Measurements from ENCODE around the gene CHD8. TPM values are rescaled to one million over a fixed set of nuclear protein-coding genes. Genes with fewer than 3 reads are reported as not detected.
A peak's percentile ranks its signal among the peaks of the same experiment; 100 is the strongest.
"Not testable (repeated sequence)": the region's sequence is repeated elsewhere in the genome, so short reads cannot be mapped to it uniquely, and the experiment has no call there.

CHD8 gene
- total RNA-seq, 1 experiment from 2014 or later = 133 TPM

DNA sequence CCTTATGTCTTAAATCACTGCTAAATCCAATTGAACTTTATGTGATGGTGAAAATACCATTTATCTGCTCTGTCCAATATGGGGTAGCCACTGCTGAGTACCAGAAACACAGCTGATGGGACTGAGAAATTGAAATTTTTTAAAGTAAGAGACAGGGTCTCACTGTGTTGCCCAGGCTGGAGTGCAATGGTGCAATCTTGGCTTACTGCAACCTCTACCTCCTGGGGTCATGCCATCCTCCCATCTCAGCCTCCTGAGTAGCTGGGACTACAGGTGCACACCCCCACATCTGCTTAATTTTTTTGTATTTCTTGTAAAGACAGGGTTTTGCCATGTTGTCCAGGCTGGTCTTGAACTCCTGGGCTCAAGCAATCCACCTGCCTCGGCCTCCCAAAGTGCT, 83.1 kb downstream of the CHD8 start:
- DNase-seq (ENCODE audit: low spot score); H3K27me3 Mint-ChIP-seq (ENCODE audit: low read depth); H3K4me1 Mint-ChIP-seq; H3K4me3 Mint-ChIP-seq; H3K27ac Mint-ChIP-seq; CTCF ChIA-PET; H3K9me3 Mint-ChIP-seq; POLR2A ChIA-PET; ATAC-seq: not testable (repeated sequence)
- TF ChIP-seq ZNF121 (CRISPR knock-in tag; IDR thresholded peaks at IDR 0.05) = peak; percentile 83
- peaks cover 45% of the 10 kb centered on the region for H3K36me3 Mint-ChIP-seq

DNA sequence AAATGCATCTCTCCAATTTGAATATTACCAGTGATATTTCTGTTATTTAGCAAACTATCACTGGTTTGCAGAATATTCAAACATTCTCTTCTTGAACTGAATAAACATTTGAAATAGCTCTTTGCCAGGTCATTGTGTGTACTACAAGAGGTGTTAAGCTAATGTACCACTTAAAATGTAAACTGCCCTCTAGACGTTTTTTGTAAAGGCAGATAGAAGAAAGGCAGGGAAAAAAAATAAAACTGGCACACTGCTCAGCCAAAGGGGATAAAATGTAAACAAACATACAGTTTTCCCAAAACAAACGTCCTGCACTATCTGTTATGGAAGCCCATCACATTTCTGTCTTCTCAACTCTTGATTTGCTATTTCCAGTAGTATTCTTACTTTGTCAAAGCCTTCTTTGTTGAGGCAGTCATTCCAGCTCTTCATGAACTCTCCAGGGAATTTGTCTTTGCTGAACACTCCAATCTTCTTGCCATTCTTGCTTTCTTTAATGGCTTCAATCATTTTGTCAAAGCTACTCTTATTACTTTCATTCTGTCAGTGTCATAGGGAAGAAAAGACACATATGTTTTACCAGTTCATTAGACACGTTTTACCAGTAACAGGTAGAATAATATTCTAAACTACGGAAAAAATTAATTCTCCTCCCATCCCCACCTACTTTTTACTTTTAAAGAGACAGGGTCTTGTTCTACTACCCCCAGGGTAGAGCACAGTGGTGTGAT, 85.8 kb downstream of the CHD8 start:
- Mint-ChIP-seq H3K4me1 (no peaks in the 10 kb centered on the region), H3K9me3 (no peaks in the 10 kb centered on the region)

DNA sequence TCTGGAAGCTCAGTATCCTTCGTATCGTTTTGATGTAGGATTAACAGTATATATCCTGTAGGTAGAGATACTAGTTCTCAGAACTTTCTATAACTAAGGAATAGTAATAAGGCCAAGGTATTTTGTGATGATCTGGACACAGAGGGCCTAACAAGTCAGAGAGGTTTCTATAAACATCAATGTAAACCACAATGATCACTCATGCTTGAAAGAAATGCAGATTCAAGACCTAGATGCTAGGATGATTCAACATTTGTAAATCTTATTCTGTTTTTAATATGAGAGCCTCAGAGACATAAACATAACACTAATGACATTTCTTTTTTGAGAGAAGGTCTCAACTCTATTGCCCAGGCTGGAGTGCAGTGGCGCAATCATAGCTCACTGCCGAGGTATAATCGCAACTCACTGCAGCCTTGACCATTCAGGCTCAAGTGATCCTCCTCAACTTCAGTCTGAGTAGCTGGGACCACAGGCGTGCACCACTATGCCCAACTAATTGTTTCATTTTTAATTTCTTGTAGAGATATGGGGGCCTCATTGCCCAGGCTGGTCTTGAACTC, 88.3 kb downstream of the CHD8 start:
- Mint-ChIP-seq H3K4me3 (no peak overlapping the region), H3K9me3 (no peaks in the 10 kb centered on the region), H3K27ac (no peak overlapping the region), H3K4me1 (no peaks in the 10 kb centered on the region), H3K36me3 (peaks cover 91% of the 10 kb centered on the region), H3K27me3 (ENCODE audit: low read depth) (no peaks in the 10 kb centered on the region)
- POLR2A ChIA-PET = interaction anchor here (0.6 kb wide), 1 partner anchor 146 kb away, joined by 5 read pairs; no protein-coding TSS in a partner anchor
- no peak for DNase-seq (ENCODE audit: low spot score)
- CTCF ChIA-PET = no interaction called here
- ATAC-seq = no peak
- TF ChIP-seq, protein P1, sequence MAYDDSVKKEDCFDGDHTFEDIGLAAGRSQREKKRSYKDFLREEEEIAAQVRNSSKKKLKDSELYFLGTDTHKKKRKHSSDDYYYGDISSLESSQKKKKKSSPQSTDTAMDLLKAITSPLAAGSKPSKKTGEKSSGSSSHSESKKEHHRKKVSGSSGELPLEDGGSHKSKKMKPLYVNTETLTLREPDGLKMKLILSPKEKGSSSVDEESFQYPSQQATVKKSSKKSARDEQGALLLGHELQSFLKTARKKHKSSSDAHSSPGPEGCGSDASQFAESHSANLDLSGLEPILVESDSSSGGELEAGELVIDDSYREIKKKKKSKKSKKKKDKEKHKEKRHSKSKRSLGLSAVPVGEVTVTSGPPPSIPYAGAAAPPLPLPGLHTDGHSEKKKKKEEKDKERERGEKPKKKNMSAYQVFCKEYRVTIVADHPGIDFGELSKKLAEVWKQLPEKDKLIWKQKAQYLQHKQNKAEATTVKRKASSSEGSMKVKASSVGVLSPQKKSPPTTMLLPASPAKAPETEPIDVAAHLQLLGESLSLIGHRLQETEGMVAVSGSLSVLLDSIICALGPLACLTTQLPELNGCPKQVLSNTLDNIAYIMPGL (CRISPR knock-in tag; IDR thresholded peaks at IDR 0.05) = no peak
- TF ChIP-seq, protein P2, sequence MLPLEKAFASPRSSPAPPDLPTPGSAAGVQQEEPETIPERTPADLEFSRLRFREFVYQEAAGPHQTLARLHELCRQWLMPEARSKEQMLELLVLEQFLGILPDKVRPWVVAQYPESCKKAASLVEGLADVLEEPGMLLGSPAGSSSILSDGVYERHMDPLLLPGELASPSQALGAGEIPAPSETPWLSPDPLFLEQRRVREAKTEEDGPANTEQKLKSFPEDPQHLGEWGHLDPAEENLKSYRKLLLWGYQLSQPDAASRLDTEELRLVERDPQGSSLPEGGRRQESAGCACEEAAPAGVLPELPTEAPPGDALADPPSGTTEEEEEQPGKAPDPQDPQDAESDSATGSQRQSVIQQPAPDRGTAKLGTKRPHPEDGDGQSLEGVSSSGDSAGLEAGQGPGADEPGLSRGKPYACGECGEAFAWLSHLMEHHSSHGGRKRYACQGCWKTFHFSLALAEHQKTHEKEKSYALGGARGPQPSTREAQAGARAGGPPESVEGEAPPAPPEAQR (CRISPR knock-in tag; IDR thresholded peaks at IDR 0.05) = no peak
- TF ChIP-seq, protein P3, sequence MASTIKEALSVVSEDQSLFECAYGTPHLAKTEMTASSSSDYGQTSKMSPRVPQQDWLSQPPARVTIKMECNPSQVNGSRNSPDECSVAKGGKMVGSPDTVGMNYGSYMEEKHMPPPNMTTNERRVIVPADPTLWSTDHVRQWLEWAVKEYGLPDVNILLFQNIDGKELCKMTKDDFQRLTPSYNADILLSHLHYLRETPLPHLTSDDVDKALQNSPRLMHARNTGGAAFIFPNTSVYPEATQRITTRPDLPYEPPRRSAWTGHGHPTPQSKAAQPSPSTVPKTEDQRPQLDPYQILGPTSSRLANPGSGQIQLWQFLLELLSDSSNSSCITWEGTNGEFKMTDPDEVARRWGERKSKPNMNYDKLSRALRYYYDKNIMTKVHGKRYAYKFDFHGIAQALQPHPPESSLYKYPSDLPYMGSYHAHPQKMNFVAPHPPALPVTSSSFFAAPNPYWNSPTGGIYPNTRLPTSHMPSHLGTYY (CRISPR knock-in tag; IDR thresholded peaks at IDR 0.05) = no peak
- TF ChIP-seq, protein P4, sequence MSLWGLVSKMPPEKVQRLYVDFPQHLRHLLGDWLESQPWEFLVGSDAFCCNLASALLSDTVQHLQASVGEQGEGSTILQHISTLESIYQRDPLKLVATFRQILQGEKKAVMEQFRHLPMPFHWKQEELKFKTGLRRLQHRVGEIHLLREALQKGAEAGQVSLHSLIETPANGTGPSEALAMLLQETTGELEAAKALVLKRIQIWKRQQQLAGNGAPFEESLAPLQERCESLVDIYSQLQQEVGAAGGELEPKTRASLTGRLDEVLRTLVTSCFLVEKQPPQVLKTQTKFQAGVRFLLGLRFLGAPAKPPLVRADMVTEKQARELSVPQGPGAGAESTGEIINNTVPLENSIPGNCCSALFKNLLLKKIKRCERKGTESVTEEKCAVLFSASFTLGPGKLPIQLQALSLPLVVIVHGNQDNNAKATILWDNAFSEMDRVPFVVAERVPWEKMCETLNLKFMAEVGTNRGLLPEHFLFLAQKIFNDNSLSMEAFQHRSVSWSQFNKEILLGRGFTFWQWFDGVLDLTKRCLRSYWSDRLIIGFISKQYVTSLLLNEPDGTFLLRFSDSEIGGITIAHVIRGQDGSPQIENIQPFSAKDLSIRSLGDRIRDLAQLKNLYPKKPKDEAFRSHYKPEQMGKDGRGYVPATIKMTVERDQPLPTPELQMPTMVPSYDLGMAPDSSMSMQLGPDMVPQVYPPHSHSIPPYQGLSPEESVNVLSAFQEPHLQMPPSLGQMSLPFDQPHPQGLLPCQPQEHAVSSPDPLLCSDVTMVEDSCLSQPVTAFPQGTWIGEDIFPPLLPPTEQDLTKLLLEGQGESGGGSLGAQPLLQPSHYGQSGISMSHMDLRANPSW (CRISPR knock-in tag; conservative IDR thresholded peaks at IDR 0.05; ENCODE audit: low read depth) = no peak
- no peak for TF ChIP-seq CBFB (CRISPR knock-in tag; IDR thresholded peaks at IDR 0.05; ENCODE audit: low read depth)
- TF ChIP-seq, protein P5, sequence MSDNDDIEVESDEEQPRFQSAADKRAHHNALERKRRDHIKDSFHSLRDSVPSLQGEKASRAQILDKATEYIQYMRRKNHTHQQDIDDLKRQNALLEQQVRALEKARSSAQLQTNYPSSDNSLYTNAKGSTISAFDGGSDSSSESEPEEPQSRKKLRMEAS (CRISPR knock-in tag; IDR thresholded peaks at IDR 0.05) = no peak
- no peak for TF ChIP-seq ZNF263 (CRISPR knock-in tag; IDR thresholded peaks at IDR 0.05; ENCODE audit: low read depth)
- TF ChIP-seq FOXP1 (CRISPR knock-in tag; IDR thresholded peaks at IDR 0.05; ENCODE audit: borderline replicate concordance) = no peak

More for the DNA sequence above, 85.8 kb downstream of the CHD8 start:
- DNase-seq (ENCODE audit: low spot score) (no peak), ATAC-seq (no peak)
- ChIA-PET POLR2A (no interaction called here), CTCF (no interaction called here)
- TF ChIP-seq ELF4 (CRISPR knock-in tag; IDR thresholded peaks at IDR 0.05; ENCODE audit: low read depth) (no peak), FOXJ3 (CRISPR knock-in tag; IDR thresholded peaks at IDR 0.05; ENCODE audit: borderline replicate concordance) (no peak), ETV6 (CRISPR knock-in tag; IDR thresholded peaks at IDR 0.05) (no peak), KAT7 (CRISPR knock-in tag; IDR thresholded peaks at IDR 0.05; ENCODE audit: borderline replicate concordance) (no peak)
- TF ChIP-seq, protein P6, sequence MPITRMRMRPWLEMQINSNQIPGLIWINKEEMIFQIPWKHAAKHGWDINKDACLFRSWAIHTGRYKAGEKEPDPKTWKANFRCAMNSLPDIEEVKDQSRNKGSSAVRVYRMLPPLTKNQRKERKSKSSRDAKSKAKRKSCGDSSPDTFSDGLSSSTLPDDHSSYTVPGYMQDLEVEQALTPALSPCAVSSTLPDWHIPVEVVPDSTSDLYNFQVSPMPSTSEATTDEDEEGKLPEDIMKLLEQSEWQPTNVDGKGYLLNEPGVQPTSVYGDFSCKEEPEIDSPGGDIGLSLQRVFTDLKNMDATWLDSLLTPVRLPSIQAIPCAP (CRISPR knock-in tag; IDR thresholded peaks at IDR 0.05) = no peak
- TF ChIP-seq, protein P7, sequence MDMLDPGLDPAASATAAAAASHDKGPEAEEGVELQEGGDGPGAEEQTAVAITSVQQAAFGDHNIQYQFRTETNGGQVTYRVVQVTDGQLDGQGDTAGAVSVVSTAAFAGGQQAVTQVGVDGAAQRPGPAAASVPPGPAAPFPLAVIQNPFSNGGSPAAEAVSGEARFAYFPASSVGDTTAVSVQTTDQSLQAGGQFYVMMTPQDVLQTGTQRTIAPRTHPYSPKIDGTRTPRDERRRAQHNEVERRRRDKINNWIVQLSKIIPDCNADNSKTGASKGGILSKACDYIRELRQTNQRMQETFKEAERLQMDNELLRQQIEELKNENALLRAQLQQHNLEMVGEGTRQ (CRISPR knock-in tag; IDR thresholded peaks at IDR 0.05) = no peak
- TF ChIP-seq, protein P8, sequence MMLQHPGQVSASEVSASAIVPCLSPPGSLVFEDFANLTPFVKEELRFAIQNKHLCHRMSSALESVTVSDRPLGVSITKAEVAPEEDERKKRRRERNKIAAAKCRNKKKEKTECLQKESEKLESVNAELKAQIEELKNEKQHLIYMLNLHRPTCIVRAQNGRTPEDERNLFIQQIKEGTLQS (CRISPR knock-in tag; conservative IDR thresholded peaks at IDR 0.05) = no peak
- TF ChIP-seq, protein P9, sequence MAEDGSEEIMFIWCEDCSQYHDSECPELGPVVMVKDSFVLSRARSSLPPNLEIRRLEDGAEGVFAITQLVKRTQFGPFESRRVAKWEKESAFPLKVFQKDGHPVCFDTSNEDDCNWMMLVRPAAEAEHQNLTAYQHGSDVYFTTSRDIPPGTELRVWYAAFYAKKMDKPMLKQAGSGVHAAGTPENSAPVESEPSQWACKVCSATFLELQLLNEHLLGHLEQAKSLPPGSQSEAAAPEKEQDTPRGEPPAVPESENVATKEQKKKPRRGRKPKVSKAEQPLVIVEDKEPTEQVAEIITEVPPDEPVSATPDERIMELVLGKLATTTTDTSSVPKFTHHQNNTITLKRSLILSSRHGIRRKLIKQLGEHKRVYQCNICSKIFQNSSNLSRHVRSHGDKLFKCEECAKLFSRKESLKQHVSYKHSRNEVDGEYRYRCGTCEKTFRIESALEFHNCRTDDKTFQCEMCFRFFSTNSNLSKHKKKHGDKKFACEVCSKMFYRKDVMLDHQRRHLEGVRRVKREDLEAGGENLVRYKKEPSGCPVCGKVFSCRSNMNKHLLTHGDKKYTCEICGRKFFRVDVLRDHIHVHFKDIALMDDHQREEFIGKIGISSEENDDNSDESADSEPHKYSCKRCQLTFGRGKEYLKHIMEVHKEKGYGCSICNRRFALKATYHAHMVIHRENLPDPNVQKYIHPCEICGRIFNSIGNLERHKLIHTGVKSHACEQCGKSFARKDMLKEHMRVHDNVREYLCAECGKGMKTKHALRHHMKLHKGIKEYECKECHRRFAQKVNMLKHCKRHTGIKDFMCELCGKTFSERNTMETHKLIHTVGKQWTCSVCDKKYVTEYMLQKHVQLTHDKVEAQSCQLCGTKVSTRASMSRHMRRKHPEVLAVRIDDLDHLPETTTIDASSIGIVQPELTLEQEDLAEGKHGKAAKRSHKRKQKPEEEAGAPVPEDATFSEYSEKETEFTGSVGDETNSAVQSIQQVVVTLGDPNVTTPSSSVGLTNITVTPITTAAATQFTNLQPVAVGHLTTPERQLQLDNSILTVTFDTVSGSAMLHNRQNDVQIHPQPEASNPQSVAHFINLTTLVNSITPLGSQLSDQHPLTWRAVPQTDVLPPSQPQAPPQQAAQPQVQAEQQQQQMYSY (CRISPR knock-in tag; IDR thresholded peaks at IDR 0.05) = no peak
- peaks cover 70% of the 10 kb centered on the region for H3K36me3 Mint-ChIP-seq
- no peak overlapping the region for H3K4me3 Mint-ChIP-seq
- H3K27me3 Mint-ChIP-seq (ENCODE audit: low read depth) = no peaks in the 10 kb centered on the region
- no peak overlapping the region for H3K27ac Mint-ChIP-seq
